ENCODE results near the gene MEX3A. TPM values are rescaled to one million over a fixed set of nuclear protein-coding genes. Genes with fewer than 3 reads are reported as not detected.

Gene MEX3A
- polyA plus RNA-seq, 2 of the 4 experiments (the other 2 are of a cell fraction), result 1.8 to 4.9 TPM

DNA sequence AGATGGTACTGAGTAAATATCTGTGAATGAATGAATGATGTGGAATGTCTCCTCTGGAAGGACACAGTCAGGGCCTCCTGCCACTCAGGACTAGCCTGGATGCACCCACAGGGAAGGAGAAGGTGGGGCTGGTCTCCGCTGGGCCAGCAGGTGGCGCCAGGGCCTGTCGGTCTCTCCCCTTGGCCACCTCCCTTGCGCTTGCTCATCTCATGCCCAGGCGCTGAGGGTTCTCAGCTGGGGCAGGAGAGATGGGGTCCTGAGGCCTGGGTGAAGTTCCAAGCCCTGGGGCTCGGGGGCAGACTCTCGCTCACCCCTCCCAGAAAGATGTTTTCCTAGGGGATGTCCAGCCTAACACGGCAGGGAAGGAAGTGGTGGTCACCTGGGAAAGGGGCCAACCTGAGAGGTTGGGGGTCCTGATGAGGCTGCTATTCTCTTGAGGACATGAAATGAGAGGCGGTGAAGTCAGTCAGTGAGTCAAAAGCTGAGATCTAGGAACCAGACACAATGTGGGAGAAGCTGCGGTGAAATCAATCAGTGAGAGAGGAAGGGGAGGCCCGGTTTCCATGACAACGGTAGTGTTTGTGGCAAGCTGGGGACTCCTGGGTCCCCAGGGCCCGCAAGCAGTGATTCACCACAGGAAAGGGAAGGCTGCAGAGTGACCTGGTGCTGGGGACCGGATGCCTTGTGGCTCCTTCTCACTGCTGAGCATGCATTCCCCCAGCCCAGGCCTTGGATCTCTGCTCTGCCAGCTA, 14.6 kb upstream of the MEX3A start (continued):
- no peak for TF ChIP-seq POLR2A (IDR thresholded peaks at IDR 0.05; ENCODE audit: low read length)
- no peak for TF ChIP-seq NFE2L2 (conservative IDR thresholded peaks at IDR 0.05; ENCODE audit: low read length)
- no peak for TF ChIP-seq FOSB (CRISPR knock-in tag; IDR thresholded peaks at IDR 0.05)
- no peak for TF ChIP-seq BHLHE40 (IDR thresholded peaks at IDR 0.05; ENCODE audit: low read depth, low read length)
- no peak for TF ChIP-seq RARB (CRISPR knock-in tag; IDR thresholded peaks at IDR 0.05)
- peak; percentile 100 for TF ChIP-seq SMC3 (IDR thresholded peaks at IDR 0.05)
- peak; percentile 53; the same call in 1 of the 2 replicates for TF ChIP-seq HOXB5 (CRISPR knock-in tag; IDR thresholded peaks at IDR 0.05)
- TF ChIP-seq TP53 (CRISPR knock-in tag; IDR thresholded peaks at IDR 0.05), result 0 out of 2 replicates have a peak, but pooled peaks have one; percentile 42
- no peak for TF ChIP-seq HEYL (CRISPR knock-in tag; IDR thresholded peaks at IDR 0.05)
- TF ChIP-seq BCL3 (IDR thresholded peaks at IDR 0.05), result no peak
- TF ChIP-seq, protein P1, sequence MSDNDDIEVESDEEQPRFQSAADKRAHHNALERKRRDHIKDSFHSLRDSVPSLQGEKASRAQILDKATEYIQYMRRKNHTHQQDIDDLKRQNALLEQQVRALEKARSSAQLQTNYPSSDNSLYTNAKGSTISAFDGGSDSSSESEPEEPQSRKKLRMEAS (IDR thresholded peaks at IDR 0.05), result peak; percentile 63; the same call in 1 of the 2 replicates
- no peak for TF ChIP-seq FOXS1 (CRISPR knock-in tag; IDR thresholded peaks at IDR 0.05)
- TF ChIP-seq POLR2AphosphoS2 (conservative IDR thresholded peaks at IDR 0.05; ENCODE audit: low read length), result no peak

GRCh38 chr1:156095906-156096508, 13.7 kb upstream of the MEX3A start:
- peak in 1 of 2 experiments; percentile 9; a peak in 3 of 6 replicates for ATAC-seq
- no peak for TF ChIP-seq CBX8 (IDR thresholded peaks at IDR 0.05)
- 0 out of 4 replicates have a peak, but pooled peaks of 1 of the 2 experiments have one; percentile 27 for TF ChIP-seq CEBPB (IDR thresholded peaks at IDR 0.05)
- Histone ChIP-seq H3K9me3 (no peaks in the 10 kb centered on the region), H3K4me3 (no peak overlapping the region), H3K4me2 (peak overlapping the region; percentile 62; the same call in 2 of the 3 replicates), H3K4me1 (peaks cover 37% of the 10 kb centered on the region), H3K27ac (peak overlapping the region; percentile 91 to 93)
- 89% methylated on average over 3 of the region's 3 CpGs for WGBS (ENCODE audit: missing lambda C conversion rate)
- ChIA-PET CTCF (interaction anchor here (0.5 to 29.4 kb wide), 36 partner anchors 10 to 265 kb away, joined by 3 to 2239 read pairs (median 4); partner anchors contain the start of genes LMNA, PMF1, SEMA4A and SLC25A44), POLR2A (interaction anchor here (1.0 to 2.2 kb wide), 5 partner anchors 10 to 117 kb away, joined by 4 to 17 read pairs (median 7); partner anchors contain the start of gene PMF1)
- no peak for DNase-seq (ENCODE audit: low read depth in 1 of 2, low spot score in 1 of 2)
- no peak for FAIRE-seq

DNA sequence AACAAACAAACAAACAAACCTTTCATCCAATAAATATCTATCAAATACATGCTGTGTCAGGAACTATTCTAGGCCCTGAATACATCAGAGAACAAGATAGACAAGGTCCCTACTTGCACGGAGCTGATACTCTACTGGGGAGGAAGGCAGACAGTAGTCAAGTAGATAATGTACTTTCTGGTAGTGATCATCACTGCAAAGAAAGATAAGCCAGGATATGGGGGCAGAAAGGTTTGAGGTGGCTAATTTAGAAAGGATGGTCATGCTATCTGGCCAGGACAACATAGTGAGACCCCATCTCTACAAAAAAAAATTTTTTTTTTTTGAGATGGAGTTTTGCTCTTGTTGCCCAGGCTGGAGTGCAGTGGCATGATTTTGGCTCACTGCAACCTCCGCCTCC, 9.3 kb upstream of the MEX3A start:
- DNase-seq (ENCODE audit: low read depth in 1 of 2, low spot score in 1 of 2) (no peak), ATAC-seq (no peak), FAIRE-seq (no peak)
- Histone ChIP-seq H3K9me3 (no peaks in the 10 kb centered on the region), H3K4me2 (no peak overlapping the region), H3K4me3 (no peak overlapping the region), H3K27ac (0 out of 6 replicates have a peak overlapping the region, but pooled peaks of 1 of the 2 experiments have one; percentile 20), H3K4me1 (peaks cover 24% of the 10 kb centered on the region)
- WGBS (ENCODE audit: missing lambda C conversion rate), result 76% methylated on average over 2 of the region's 2 CpGs
- ChIA-PET CTCF (interaction anchor here (0.7 to 29.4 kb wide), 12 partner anchors 8 to 160 kb away, joined by 3 to 2239 read pairs (median 6); partner anchors contain the start of genes BGLAP, LMNA, MEX3A and PMF1), POLR2A (interaction anchor here (1.3 kb wide), 1 partner anchor 39 kb away, joined by 3 read pairs; no protein-coding TSS in a partner anchor)
- TF ChIP-seq HOXB5 (CRISPR knock-in tag; IDR thresholded peaks at IDR 0.05) (no peak), ATOH8 (CRISPR knock-in tag; IDR thresholded peaks at IDR 0.05; ENCODE audit: low read depth) (no peak), SMC3 (IDR thresholded peaks at IDR 0.05) (no peak), RARB (CRISPR knock-in tag; IDR thresholded peaks at IDR 0.05) (no peak), ZSCAN20 (CRISPR knock-in tag; IDR thresholded peaks at IDR 0.05) (no peak), HDAC2 (IDR thresholded peaks at IDR 0.05) (no peak), PHF8 (IDR thresholded peaks at IDR 0.05; ENCODE audit: borderline replicate concordance, low read depth) (no peak), GATA3 (IDR thresholded peaks at IDR 0.05; ENCODE audit: borderline replicate concordance) (no peak), MYC (IDR thresholded peaks at IDR 0.05; ENCODE audit: borderline replicate concordance, low read length) (no peak), CEBPB (IDR thresholded peaks at IDR 0.05) (no peak), ZC3H11A (IDR thresholded peaks at IDR 0.05) (no peak), JUN (IDR thresholded peaks at IDR 0.05) (no peak), EHF (CRISPR knock-in tag; IDR thresholded peaks at IDR 0.05) (no peak)
- TF ChIP-seq, protein P2, sequence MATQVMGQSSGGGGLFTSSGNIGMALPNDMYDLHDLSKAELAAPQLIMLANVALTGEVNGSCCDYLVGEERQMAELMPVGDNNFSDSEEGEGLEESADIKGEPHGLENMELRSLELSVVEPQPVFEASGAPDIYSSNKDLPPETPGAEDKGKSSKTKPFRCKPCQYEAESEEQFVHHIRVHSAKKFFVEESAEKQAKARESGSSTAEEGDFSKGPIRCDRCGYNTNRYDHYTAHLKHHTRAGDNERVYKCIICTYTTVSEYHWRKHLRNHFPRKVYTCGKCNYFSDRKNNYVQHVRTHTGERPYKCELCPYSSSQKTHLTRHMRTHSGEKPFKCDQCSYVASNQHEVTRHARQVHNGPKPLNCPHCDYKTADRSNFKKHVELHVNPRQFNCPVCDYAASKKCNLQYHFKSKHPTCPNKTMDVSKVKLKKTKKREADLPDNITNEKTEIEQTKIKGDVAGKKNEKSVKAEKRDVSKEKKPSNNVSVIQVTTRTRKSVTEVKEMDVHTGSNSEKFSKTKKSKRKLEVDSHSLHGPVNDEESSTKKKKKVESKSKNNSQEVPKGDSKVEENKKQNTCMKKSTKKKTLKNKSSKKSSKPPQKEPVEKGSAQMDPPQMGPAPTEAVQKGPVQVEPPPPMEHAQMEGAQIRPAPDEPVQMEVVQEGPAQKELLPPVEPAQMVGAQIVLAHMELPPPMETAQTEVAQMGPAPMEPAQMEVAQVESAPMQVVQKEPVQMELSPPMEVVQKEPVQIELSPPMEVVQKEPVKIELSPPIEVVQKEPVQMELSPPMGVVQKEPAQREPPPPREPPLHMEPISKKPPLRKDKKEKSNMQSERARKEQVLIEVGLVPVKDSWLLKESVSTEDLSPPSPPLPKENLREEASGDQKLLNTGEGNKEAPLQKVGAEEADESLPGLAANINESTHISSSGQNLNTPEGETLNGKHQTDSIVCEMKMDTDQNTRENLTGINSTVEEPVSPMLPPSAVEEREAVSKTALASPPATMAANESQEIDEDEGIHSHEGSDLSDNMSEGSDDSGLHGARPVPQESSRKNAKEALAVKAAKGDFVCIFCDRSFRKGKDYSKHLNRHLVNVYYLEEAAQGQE (IDR thresholded peaks at IDR 0.05), result no peak
- TF ChIP-seq, protein P3, sequence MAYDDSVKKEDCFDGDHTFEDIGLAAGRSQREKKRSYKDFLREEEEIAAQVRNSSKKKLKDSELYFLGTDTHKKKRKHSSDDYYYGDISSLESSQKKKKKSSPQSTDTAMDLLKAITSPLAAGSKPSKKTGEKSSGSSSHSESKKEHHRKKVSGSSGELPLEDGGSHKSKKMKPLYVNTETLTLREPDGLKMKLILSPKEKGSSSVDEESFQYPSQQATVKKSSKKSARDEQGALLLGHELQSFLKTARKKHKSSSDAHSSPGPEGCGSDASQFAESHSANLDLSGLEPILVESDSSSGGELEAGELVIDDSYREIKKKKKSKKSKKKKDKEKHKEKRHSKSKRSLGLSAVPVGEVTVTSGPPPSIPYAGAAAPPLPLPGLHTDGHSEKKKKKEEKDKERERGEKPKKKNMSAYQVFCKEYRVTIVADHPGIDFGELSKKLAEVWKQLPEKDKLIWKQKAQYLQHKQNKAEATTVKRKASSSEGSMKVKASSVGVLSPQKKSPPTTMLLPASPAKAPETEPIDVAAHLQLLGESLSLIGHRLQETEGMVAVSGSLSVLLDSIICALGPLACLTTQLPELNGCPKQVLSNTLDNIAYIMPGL (CRISPR knock-in tag; IDR thresholded peaks at IDR 0.05; ENCODE audit: borderline replicate concordance), result no peak
- TF ChIP-seq, protein P1 (IDR thresholded peaks at IDR 0.05), result no peak

Data from A549 (cell line).